Calu3 (cell line): ENCODE data around the gene USP28. TPM values are rescaled to one million over a fixed set of nuclear protein-coding genes. Genes with fewer than 3 reads are reported as not detected.

Experiments used
- BruUV-seq: library from RNA; stranded (reverse); fragments of 400-500 nt; replicated peaks from 2 replicates; lab custom pipeline; 2021; lab: Mats Ljungman, UMichigan
- CTCF ChIA-PET: fragments of 300-600 bp; sonication (Branson Sonifier 250); formaldehyde crosslinking; loops from one replicate; lab custom pipeline; 2022; ENCODE audit warnings: antibody characterized with exemption; lab: Charles Lee
- DNase-seq: peaks from one replicate; pipeline ENCODE4 v3.0.0; 2022
- H3K27ac Mint-ChIP-seq: one replicate; pipeline ENCODE4 v1.8.0; 2022; ENCODE audit warnings: mixed read lengths; ENCODE audit not compliant: unreplicated experiment
- H3K27me3 Mint-ChIP-seq: one replicate; pipeline ENCODE4 v1.8.0; 2022; ENCODE audit warnings: mixed read lengths; ENCODE audit not compliant: unreplicated experiment
- H3K36me3 Mint-ChIP-seq: one replicate; pipeline ENCODE4 v1.8.0; 2022; ENCODE audit warnings: mild to moderate bottlenecking, moderate library complexity, mixed read lengths; ENCODE audit not compliant: insufficient read depth, unreplicated experiment
- H3K4me1 Mint-ChIP-seq: one replicate; pipeline ENCODE4 v1.8.0; 2022; ENCODE audit warnings: mild to moderate bottlenecking, low read depth, mixed read lengths; ENCODE audit not compliant: unreplicated experiment
- H3K4me3 Mint-ChIP-seq: one replicate; pipeline ENCODE4 v1.8.0; 2022; ENCODE audit warnings: mild to moderate bottlenecking, low read depth, moderate library complexity, mixed read lengths; ENCODE audit not compliant: unreplicated experiment
- H3K9me3 Mint-ChIP-seq: one replicate; pipeline ENCODE4 v1.8.0; 2022; ENCODE audit warnings: low read depth, mixed read lengths; ENCODE audit not compliant: unreplicated experiment
- CTCF ChIP-seq: fragments of 200-600 bp; IDR thresholded peaks from one replicate; pipeline ENCODE4 v1.8.0; 2022; ENCODE audit warnings: antibody characterized with exemption; ENCODE audit not compliant: unreplicated experiment
- intact Hi-C: fragments of 100-400 bp; cut with micrococcal nuclease; formaldehyde crosslinking; loops from one replicate; pipeline ENCODE4 v1.10.0; 2022; ENCODE audit not compliant: unreplicated experiment
- total RNA-seq: library from RNA; stranded (reverse); gene quantifications from 2 replicates; pipeline ENCODE4 v1.2.3, GENCODE V29; 2022

The USP28 gene
- total RNA-seq, 1 experiment from 2014 or later: 22.8 TPM

- H3K4me3 Mint-ChIP-seq: no peak overlapping the region
- H3K9me3 Mint-ChIP-seq: no peaks in the 10 kb centered on the region
- no peaks in the 10 kb centered on the region for H3K4me1 Mint-ChIP-seq
- intact Hi-C loops: no loop called here
- H3K27ac Mint-ChIP-seq: no peak overlapping the region
- no peak for TF ChIP-seq CTCF
- H3K36me3 Mint-ChIP-seq: peaks cover 5% of the 10 kb centered on the region
- BruUV-seq: no TSS peak
- CTCF ChIA-PET: no interaction called here
- H3K27me3 Mint-ChIP-seq: no peaks in the 10 kb centered on the region
- DNase-seq: no peak
Observed at GRCh38 chr11:113835306-113835705, 40.1 kb downstream of the USP28 start.

- TF ChIP-seq CTCF: no peak
- intact Hi-C loops: no loop called here
- Mint-ChIP-seq H3K9me3 (no peaks in the 10 kb centered on the region), H3K27me3 (no peaks in the 10 kb centered on the region), H3K4me3 (no peak overlapping the region), H3K36me3 (no peaks in the 10 kb centered on the region), H3K27ac (no peak overlapping the region), H3K4me1 (no peaks in the 10 kb centered on the region)
- BruUV-seq: no TSS peak
- CTCF ChIA-PET: no interaction called here
- no peak for DNase-seq
Observed at GRCh38 chr11:113833151-113833550, 42.2 kb downstream of the USP28 start.

- Mint-ChIP-seq H3K27ac (no peak overlapping the region), H3K36me3 (no peaks in the 10 kb centered on the region), H3K4me3 (no peak overlapping the region), H3K4me1 (no peaks in the 10 kb centered on the region), H3K9me3 (no peaks in the 10 kb centered on the region), H3K27me3 (no peaks in the 10 kb centered on the region)
- intact Hi-C loops: no loop called here
- BruUV-seq: no TSS peak
- TF ChIP-seq CTCF: no peak
- no peak for DNase-seq
- CTCF ChIA-PET: no interaction called here
Observed at GRCh38 chr11:113831314-113831713, 44.1 kb downstream of the USP28 start.

- CTCF ChIA-PET: no interaction called here
Observed at GRCh38 chr11:113829751-113830150, 45.6 kb downstream of the USP28 start.

More at GRCh38 chr11:113829751-113830150, 45.6 kb downstream of the USP28 start:
- Mint-ChIP-seq H3K27ac (no peak overlapping the region), H3K27me3 (no peaks in the 10 kb centered on the region), H3K4me1 (no peaks in the 10 kb centered on the region), H3K9me3 (no peaks in the 10 kb centered on the region), H3K4me3 (no peak overlapping the region), H3K36me3 (no peaks in the 10 kb centered on the region)
- TF ChIP-seq CTCF: no peak
- no peak for DNase-seq
- intact Hi-C loops: no loop called here
- no TSS peak for BruUV-seq
